Endodermal cell (in vitro differentiated cells): ENCODE measurements around the gene FTO. TPM values are rescaled to one million over a fixed set of nuclear protein-coding genes. Genes with fewer than 3 reads are reported as not detected.

Experiments
- DNase-seq: peaks from one replicate; pipeline ENCODE4 v3.0.0-alpha.2; 2017
- H3K27ac ChIP-seq: 2 replicates; pipeline ENCODE4 v1.5.1; 2013; ENCODE audit warnings: mild to moderate bottlenecking, low read depth, low read length, moderate library complexity
- H3K27me3 ChIP-seq: 2 replicates; pipeline ENCODE4 v1.6.1; 2013; ENCODE audit warnings: mild to moderate bottlenecking, low read length, moderate library complexity; ENCODE audit not compliant: insufficient read depth, control insufficient read depth, poor library complexity, severe bottlenecking
- H3K36me3 ChIP-seq: 2 replicates; pipeline ENCODE4 v1.7.0; 2013; ENCODE audit warnings: mild to moderate bottlenecking, low read length, moderate library complexity; ENCODE audit not compliant: control insufficient read depth, insufficient read depth
- H3K4me1 ChIP-seq: one replicate; pipeline ENCODE4 v1.7.0; 2013; ENCODE audit warnings: low read length; ENCODE audit not compliant: control insufficient read depth, insufficient read depth
- H3K4me3 ChIP-seq: 2 replicates; pipeline ENCODE4 v1.5.1; 2013; ENCODE audit warnings: mild to moderate bottlenecking, low read length, moderate library complexity
- H3K9ac ChIP-seq: 2 replicates; pipeline ENCODE4 v1.6.1; 2013; ENCODE audit warnings: mild to moderate bottlenecking, low read length, moderate library complexity; ENCODE audit not compliant: poor library complexity, severe bottlenecking; ENCODE audit errors: extremely low read depth
- H3K9me3 ChIP-seq: 2 replicates; pipeline ENCODE4 v1.6.1; 2013; ENCODE audit warnings: mild to moderate bottlenecking, low read length, moderate library complexity; ENCODE audit not compliant: control insufficient read depth
- H3K27ac Mint-ChIP-seq: 2 replicates; pipeline ENCODE4 v1.8.0; 2020; ENCODE audit warnings: mixed read lengths
- H3K27me3 Mint-ChIP-seq: 2 replicates; pipeline ENCODE4 v1.8.0; 2021; ENCODE audit warnings: mild to moderate bottlenecking, mixed read lengths; ENCODE audit not compliant: insufficient read depth
- H3K36me3 Mint-ChIP-seq: 2 replicates; pipeline ENCODE4 v1.8.0; 2020; ENCODE audit warnings: low read depth, mixed read lengths
- H3K4me1 Mint-ChIP-seq: 2 replicates; pipeline ENCODE4 v1.8.0; 2020; ENCODE audit warnings: mixed read lengths
- H3K4me3 Mint-ChIP-seq: 2 replicates; pipeline ENCODE4 v1.8.0; 2020; ENCODE audit warnings: mild to moderate bottlenecking, moderate library complexity, mixed read lengths
- H3K9me3 Mint-ChIP-seq: 2 replicates; pipeline ENCODE4 v1.8.0; 2020; ENCODE audit warnings: mild to moderate bottlenecking, mixed read lengths
- CTCF ChIP-seq: fragments of 200-600 bp; sonication (generic); conservative IDR thresholded peaks from 2 replicates; pipeline ENCODE4 v1.5.0; 2021; ENCODE audit warnings: antibody characterized with exemption, mild to moderate bottlenecking
- WGBS, 2 experiments: methylation state at CpG; one replicate each; pipeline versions ENCODE4 v1.1.5 to v1.1.7; 2013; ENCODE audit warnings: missing lambda C conversion rate in 2 of 2, mixed read lengths in 1 of 2; ENCODE audit not compliant: insufficient coverage in 1 of 2, insufficient read length in 1 of 2; 5-methylcytosine and 5-hydroxymethylcytosine counted together
- total RNA-seq, 2 donors: library from RNA; stranded (reverse); fragmentation: NEBNext Ultra II Directional in 1 of 2; extraction: Animal tissue kit (Norgen Biotek cat#: 25700) in 1 of 2; gene quantifications; 2 replicates in 1 of 2; 3 replicates in 1 of 2; pipeline ENCODE4 v1.2.1, GENCODE V29; 2021

FTO gene
- total RNA-seq, 2 donors from 2014 or later: 80.3 to 102 TPM

- H3K36me3 ChIP-seq: no peaks in the 10 kb centered on the region
- H3K27ac ChIP-seq: no peak overlapping the region
- no peaks in the 10 kb centered on the region for H3K36me3 Mint-ChIP-seq
- H3K4me3 ChIP-seq: no peak overlapping the region
- H3K4me1 ChIP-seq: no peaks in the 10 kb centered on the region
- no peaks in the 10 kb centered on the region for H3K27me3 Mint-ChIP-seq
- TF ChIP-seq CTCF: no peak
- DNase-seq: no peak
- 86 to 92% methylated on average over 4 to 6 of the region's 6 CpGs for WGBS, 2 experiments
- no peak overlapping the region for H3K9ac ChIP-seq
- H3K9me3 Mint-ChIP-seq: no peaks in the 10 kb centered on the region
- H3K27me3 ChIP-seq: no peaks in the 10 kb centered on the region
- H3K4me1 Mint-ChIP-seq: peaks cover 22% of the 10 kb centered on the region
- no peak overlapping the region for H3K27ac Mint-ChIP-seq
- H3K4me3 Mint-ChIP-seq: no peak overlapping the region
- no peaks in the 10 kb centered on the region for H3K9me3 ChIP-seq
Measured at GRCh38 chr16:54072237-54072636, 368.3 kb downstream of the FTO start.

- H3K27ac ChIP-seq: no peak overlapping the region
- H3K9me3 ChIP-seq: no peaks in the 10 kb centered on the region
- no peak for DNase-seq
- Mint-ChIP-seq H3K9me3 (no peaks in the 10 kb centered on the region), H3K36me3 (no peaks in the 10 kb centered on the region), H3K27me3 (no peaks in the 10 kb centered on the region), H3K4me1 (peaks cover 20% of the 10 kb centered on the region), H3K4me3 (no peak overlapping the region), H3K27ac (no peak overlapping the region)
- no peak for TF ChIP-seq CTCF
- no peaks in the 10 kb centered on the region for H3K4me1 ChIP-seq
- WGBS, 2 experiments: 82% methylated on average over 2 of the region's 3 CpGs; no CpG with 5 or more reads in 1 of the 2 experiments
- H3K36me3 ChIP-seq: no peaks in the 10 kb centered on the region
- H3K4me3 ChIP-seq: no peak overlapping the region
- no peak overlapping the region for H3K9ac ChIP-seq
- no peaks in the 10 kb centered on the region for H3K27me3 ChIP-seq
Measured at GRCh38 chr16:54073356-54073755, 369.4 kb downstream of the FTO start.

- Mint-ChIP-seq H3K4me1 (peaks cover 13% of the 10 kb centered on the region), H3K36me3 (no peaks in the 10 kb centered on the region), H3K4me3 (no peak overlapping the region), H3K9me3 (no peaks in the 10 kb centered on the region), H3K27me3 (no peaks in the 10 kb centered on the region), H3K27ac (no peak overlapping the region)
- no peak for DNase-seq
- no peak for TF ChIP-seq CTCF
- no peaks in the 10 kb centered on the region for H3K9me3 ChIP-seq
- no peak overlapping the region for H3K9ac ChIP-seq
- no peaks in the 10 kb centered on the region for H3K4me1 ChIP-seq
- no peaks in the 10 kb centered on the region for H3K36me3 ChIP-seq
- WGBS, 2 experiments: 97 to 100% methylated on average over 3 to 4 of the region's 4 CpGs
- no peak overlapping the region for H3K4me3 ChIP-seq
- no peak overlapping the region for H3K27ac ChIP-seq
- H3K27me3 ChIP-seq: no peaks in the 10 kb centered on the region
Measured at GRCh38 chr16:54075446-54075845, 371.5 kb downstream of the FTO start.
